GM10266 (cell line): Measurements from ENCODE around the gene RNF141.

Source experiments
- DNase-seq: peaks from one replicate; pipeline ENCODE4 v3.0.0; 2012; ENCODE audit errors: extremely low spot score
- TF ChIP-seq, protein P1 (sequence below): IDR thresholded peaks from 2 replicates; pipeline ENCODE4 v1.5.1; 2012; ENCODE audit warnings: mild to moderate bottlenecking, low read depth; ENCODE audit not compliant: control insufficient read depth, insufficient read depth; ENCODE audit errors: missing control alignments

The RNF141 gene

DNA sequence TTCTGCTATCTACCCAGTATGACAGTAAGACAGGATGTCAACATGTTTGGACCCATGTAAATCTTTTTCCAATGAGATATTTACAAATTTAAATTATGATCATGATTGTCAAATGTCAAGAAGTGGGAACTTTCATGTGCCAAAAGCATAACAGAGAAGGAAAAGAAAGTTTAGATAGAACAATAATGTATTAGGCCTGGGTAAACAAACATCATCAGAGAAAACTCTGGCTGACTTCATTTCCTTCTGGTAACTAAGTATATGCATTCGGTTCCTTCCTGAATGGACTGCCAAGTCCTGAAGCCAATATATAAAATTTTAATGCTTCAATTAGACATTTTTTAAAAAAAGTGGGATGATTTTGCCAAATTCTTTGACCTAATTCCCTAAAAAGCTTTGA, 16.5 kb downstream of the RNF141 start:
- TF ChIP-seq, protein P1, sequence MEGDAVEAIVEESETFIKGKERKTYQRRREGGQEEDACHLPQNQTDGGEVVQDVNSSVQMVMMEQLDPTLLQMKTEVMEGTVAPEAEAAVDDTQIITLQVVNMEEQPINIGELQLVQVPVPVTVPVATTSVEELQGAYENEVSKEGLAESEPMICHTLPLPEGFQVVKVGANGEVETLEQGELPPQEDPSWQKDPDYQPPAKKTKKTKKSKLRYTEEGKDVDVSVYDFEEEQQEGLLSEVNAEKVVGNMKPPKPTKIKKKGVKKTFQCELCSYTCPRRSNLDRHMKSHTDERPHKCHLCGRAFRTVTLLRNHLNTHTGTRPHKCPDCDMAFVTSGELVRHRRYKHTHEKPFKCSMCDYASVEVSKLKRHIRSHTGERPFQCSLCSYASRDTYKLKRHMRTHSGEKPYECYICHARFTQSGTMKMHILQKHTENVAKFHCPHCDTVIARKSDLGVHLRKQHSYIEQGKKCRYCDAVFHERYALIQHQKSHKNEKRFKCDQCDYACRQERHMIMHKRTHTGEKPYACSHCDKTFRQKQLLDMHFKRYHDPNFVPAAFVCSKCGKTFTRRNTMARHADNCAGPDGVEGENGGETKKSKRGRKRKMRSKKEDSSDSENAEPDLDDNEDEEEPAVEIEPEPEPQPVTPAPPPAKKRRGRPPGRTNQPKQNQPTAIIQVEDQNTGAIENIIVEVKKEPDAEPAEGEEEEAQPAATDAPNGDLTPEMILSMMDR = no peak
- DNase-seq = no peak

DNA sequence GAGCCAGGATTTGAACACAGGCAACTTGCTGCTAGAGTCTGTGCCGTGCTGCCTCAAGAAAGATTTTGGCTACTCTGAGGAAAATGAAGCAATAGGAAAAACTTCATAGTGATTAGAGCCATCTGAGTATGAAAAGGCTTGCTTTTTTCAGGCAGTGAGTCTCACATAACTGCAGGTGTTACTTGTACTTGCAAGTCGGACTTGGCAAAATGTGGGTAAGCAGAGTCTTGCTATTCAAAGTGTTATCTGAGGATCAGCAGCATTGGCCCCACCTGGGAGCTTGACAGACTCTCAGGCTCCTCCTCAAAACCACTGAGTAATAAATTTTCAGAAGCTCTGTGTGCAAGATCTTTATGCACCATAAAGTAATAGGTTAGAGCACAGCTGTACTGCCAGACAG, 18.1 kb downstream of the RNF141 start:
- DNase-seq = no peak
- TF ChIP-seq, protein P1 = no peak

DNA sequence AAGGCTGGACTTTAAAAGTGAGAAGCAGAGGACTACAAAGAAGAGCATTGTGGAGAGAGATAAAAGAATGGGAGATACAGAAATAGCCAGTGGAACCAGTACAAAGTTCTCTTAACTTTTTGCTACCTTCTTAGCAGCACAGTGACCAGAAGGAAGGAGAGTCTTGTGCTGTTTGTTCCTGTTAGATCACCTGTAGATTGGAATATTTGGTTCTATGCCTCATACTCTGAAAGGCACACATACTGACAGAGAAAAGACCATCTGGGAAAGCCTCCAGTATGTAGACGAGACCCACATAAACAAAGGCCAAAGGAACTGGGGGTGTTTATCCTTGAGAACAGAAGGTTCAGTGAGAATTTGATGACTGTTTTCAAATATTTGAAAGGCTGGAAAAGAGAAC, 18.7 kb downstream of the RNF141 start:
- no peak for DNase-seq
- TF ChIP-seq, protein P1 = no peak

DNA sequence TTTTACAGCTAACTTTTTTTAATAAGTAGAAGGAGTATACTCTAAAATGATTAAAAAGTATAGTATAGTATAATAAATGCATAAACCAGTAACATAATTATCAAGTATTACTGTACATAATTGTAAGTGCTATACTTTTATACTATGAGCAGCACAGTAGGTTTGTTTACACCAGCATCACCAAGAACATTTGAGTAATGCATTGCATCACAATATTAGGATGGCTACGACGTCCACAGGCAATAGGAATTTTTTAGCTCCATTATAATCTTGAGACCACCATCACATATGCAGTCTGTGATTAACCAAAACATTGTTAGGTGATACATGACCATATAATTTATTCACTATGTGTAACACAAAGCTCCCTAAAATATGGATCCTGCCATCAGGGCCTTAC, 20.4 kb downstream of the RNF141 start:
- no peak for DNase-seq
- TF ChIP-seq, protein P1 = no peak

DNA sequence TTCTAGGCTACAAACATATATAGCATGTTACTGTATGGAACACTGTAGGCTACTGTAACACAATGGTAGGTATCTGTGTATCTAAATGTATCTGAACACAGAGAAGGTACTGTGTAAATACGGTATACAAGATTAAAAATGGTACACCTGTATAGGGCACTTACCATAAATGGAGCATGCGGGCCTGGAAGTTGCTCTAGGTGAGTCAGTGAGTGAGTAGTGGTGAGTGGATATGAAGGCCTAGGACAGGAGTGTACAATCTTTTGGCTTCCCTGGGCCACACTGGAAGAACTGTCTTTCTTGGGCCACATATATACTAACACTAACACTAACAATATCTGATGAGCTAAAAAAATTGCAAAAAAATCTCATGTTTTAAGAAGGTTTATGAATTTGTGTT, 21.4 kb downstream of the RNF141 start:
- TF ChIP-seq, protein P1 = no peak
- DNase-seq = no peak

DNA sequence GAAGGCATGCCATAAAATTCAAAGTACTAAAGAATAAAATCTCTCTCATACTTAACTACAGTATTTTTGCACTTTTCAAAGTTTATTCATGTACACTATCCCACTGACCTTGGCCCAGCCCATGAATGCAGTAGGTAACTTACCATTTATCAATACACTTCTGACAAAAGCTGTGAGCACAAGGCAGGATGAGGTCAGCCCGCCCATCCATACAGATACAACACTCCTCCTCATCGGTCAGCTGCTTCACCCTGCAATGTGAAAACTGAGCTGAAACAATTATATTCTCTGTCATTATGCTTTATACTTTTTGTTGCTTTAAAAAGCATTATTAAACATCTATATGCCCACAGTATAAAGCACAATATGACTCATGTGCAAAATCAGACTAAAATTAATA, 22.1 kb downstream of the RNF141 start:
- DNase-seq = no peak
- TF ChIP-seq, protein P1 = no peak

DNA sequence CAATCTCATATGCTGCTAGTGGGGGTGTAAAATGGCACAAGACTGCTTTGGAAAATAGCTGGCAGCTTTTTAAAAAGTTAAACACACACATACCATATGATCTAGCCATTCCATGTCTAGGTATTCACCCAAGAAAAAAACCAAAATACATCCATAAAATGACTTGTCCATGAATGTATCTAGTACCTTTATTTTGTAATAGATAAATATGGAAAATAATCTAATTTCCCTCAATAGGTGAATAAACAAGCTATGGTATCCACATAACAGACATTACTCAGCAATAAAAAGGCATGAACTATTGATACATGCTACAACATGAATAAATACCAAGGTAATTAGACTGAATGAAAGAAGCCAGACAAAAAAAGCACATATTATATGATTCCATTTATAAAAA, 22.9 kb downstream of the RNF141 start:
- TF ChIP-seq, protein P1 = no peak

DNA sequence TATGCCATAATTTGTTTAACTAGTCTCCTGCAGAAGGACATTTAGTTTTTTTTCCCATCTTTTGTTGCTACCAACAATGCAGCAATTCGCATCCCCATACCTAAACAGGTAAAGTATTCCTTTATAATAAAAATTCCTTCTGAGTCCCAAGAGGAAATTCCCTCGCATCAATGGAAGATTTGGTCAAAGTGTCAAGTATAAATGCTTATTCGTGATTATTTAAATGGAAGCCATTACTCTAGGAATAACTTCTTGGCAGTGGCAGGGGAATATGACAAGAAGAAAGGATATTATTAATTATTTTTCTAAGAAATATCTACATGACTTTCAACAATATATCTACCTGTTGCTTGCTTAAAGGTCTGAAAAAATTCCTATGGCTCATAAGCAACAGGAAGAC, 25.6 kb downstream of the RNF141 start:
- TF ChIP-seq, protein P1 = no peak
- DNase-seq = no peak

More for the DNA sequence above, 22.9 kb downstream of the RNF141 start:
- no peak for DNase-seq
